Femur (tissue), 1 donor: ENCODE results near the gene ADAMTS14.

Source experiments
- DNase-seq: peaks from one replicate; pipeline ENCODE4 v3.0.0-alpha.2; 2017

The ADAMTS14 gene

GRCh38 chr10:70736525-70736924 is 64.2 kb downstream of the ADAMTS14 start:
- DNase-seq: no peak

- DNase-seq: no peak
Measured at GRCh38 chr10:70737250-70737649, 64.9 kb downstream of the ADAMTS14 start.

- DNase-seq: no peak
Measured at GRCh38 chr10:70738006-70738760, 65.9 kb downstream of the ADAMTS14 start.

- no peak for DNase-seq
Measured at GRCh38 chr10:70738761-70739121, 66.4 kb downstream of the ADAMTS14 start.

- DNase-seq: no peak
Measured at GRCh38 chr10:70740406-70741288, 68.3 kb downstream of the ADAMTS14 start.

GRCh38 chr10:70742537-70743429 is 70.5 kb downstream of the ADAMTS14 start:
- peak; percentile 88 for DNase-seq

GRCh38 chr10:70743430-70743788 is 71.1 kb downstream of the ADAMTS14 start:
- no peak for DNase-seq

- DNase-seq: no peak
Measured at GRCh38 chr10:70743879-70744278, 71.6 kb downstream of the ADAMTS14 start.

GRCh38 chr10:70744617-70745143 is 72.4 kb downstream of the ADAMTS14 start:
- DNase-seq: no peak

GRCh38 chr10:70745555-70745954 is 73.2 kb downstream of the ADAMTS14 start:
- no peak for DNase-seq

GRCh38 chr10:70747192-70747965 is 75.1 kb downstream of the ADAMTS14 start:
- no peak for DNase-seq

GRCh38 chr10:70748305-70748704 is 76.0 kb downstream of the ADAMTS14 start:
- no peak for DNase-seq

- DNase-seq: no peak
Measured at GRCh38 chr10:70748801-70749573, 76.7 kb downstream of the ADAMTS14 start.

- DNase-seq: no peak
Measured at GRCh38 chr10:70749756-70750155, 77.5 kb downstream of the ADAMTS14 start.

- DNase-seq: no peak
Measured at GRCh38 chr10:70750156-70750703, 77.9 kb downstream of the ADAMTS14 start.

GRCh38 chr10:70751356-70751755 is 79.0 kb downstream of the ADAMTS14 start:
- DNase-seq: no peak

GRCh38 chr10:70751991-70752390 is 79.7 kb downstream of the ADAMTS14 start:
- DNase-seq: no peak

- no peak for DNase-seq
Measured at GRCh38 chr10:70752571-70752970, 80.3 kb downstream of the ADAMTS14 start.

GRCh38 chr10:70753026-70753663 is 80.8 kb downstream of the ADAMTS14 start:
- DNase-seq: no peak
